Measurements from ENCODE around the gene PHYKPL. TPM values are rescaled to one million over a fixed set of nuclear protein-coding genes. Genes with fewer than 3 reads are reported as not detected.

Gene PHYKPL
- total and polyA plus RNA-seq, 11 donors, result 21.3 to 56.2 (median 38.6) TPM

DNA sequence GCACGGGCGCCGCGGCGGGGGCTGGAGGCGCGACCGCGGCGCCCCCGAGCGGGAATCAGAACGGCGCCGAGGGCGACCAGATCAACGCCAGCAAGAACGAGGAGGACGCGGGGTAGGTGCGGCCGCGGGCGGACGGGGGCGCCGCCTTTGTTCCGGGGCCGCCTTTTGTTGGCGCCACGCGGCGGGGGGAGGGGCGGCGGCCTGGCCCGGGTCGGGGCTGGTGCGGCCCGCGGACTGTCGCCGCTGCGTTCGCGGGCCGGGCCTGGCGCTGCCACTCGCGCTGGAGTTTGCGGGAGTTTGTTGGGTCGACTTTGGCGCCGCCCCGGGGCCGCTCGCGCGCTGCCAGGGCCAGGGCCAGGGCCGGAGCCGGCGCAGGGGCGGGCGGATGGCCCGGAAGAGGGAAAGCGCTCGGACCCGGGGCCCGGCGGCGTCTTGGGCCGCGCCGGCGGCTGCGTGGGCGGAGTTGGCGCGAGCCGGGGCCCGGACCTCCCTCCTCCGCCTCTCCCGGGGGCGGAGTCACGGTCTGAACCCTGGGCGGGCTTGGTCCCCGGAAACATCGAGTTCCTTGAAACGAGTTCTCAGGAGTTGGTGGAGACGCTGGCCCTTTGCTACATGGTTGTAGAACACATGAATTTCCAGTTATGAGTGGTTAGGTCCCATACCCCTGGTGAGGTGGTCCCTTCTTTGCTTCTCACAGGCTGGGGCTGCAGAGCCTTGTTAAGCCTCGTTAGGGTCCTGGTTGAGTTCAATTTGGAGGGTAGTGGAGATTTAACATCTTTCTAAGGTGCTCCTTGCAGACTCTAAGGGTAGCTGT lies 27.5 kb downstream of the PHYKPL start:
- peak overlapping the region; percentile 66 to 100 (median 92) for H3K4me3 ChIP-seq
- no peaks in the 10 kb centered on the region for H3K9me3 ChIP-seq
- peak overlapping the region; percentile 71 to 97 (median 94) for H3K27ac ChIP-seq
- DNase-seq, result peak; percentile 77 to 90 (median 86)
- 0 to 1% (median 1%) methylated on average over 23 to 90 of the region's 90 CpGs for WGBS, 4 donors
- intact Hi-C loops (cut with DNase I), result loop anchor here in 1 of 10 donors (2.0 kb wide), 1 partner anchor 24 kb away; no protein-coding TSS in a partner anchor
- no peak for TF ChIP-seq POLR2A (IDR thresholded peaks at IDR 0.05)
- TF ChIP-seq, protein P1, sequence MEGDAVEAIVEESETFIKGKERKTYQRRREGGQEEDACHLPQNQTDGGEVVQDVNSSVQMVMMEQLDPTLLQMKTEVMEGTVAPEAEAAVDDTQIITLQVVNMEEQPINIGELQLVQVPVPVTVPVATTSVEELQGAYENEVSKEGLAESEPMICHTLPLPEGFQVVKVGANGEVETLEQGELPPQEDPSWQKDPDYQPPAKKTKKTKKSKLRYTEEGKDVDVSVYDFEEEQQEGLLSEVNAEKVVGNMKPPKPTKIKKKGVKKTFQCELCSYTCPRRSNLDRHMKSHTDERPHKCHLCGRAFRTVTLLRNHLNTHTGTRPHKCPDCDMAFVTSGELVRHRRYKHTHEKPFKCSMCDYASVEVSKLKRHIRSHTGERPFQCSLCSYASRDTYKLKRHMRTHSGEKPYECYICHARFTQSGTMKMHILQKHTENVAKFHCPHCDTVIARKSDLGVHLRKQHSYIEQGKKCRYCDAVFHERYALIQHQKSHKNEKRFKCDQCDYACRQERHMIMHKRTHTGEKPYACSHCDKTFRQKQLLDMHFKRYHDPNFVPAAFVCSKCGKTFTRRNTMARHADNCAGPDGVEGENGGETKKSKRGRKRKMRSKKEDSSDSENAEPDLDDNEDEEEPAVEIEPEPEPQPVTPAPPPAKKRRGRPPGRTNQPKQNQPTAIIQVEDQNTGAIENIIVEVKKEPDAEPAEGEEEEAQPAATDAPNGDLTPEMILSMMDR (IDR thresholded peaks at IDR 0.05), result peak in 1 of 12 donors; percentile 14
- H3K36me3 ChIP-seq, result peaks cover 0 to 47% (median 40%) of the 10 kb centered on the region in 9 donors
- peak; percentile 27 to 67 (median 59) for ATAC-seq
- peaks cover 11 to 42% (median 24%) of the 10 kb centered on the region in 12 donors for H3K4me1 ChIP-seq
- H3K27me3 ChIP-seq, result no peaks in the 10 kb centered on the region

DNA sequence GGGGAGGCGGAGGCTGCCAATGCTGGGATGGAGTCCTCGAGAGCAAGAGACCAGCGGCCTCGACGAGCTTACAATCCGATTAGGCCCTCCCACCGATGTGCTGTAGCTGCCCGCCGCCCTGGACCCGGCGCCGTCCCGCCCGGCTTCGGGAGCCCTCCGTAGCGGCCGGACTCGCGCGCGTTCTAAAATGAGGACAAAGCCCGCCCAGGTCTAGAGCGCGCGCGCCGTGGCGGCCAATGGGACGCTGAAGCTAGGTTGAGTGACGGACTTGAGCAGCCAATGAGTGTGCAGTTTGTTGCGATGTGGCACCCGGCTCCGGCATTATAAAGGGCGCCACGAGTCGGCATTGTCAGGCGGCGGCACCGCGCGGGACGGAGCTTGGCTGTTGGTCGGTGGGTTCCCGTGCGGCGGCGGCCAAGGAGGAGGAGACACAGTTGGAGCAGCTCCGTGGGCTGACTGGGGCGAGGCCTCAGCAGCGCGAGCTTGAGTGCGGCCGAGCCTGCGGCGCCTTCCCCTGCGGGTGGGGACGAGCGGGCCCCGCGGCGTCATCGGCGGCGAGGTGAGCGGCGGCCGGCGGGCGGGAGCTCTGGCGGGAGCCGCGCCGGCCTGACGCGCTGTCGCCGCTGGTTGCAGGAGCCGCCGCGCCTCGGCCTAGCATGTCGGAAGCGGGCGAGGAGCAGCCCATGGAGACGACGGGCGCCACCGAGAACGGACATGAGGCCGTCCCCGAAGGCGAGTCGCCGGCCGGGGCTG lies 28.2 kb downstream of the PHYKPL start, which contains the start of gene HNRNPAB:
TSS of gene HNRNPAB (plus strand) at position 352 of the 753 bp plus-strand sequence. CDS start at position 657, 305 bp downstream.
- DNase-seq (peak; percentile 95 to 97 (median 96)), ATAC-seq (peak; percentile 91 to 97 (median 95))
- intact Hi-C loops (cut with DNase I), result loop anchor here in 1 of 10 donors (2.0 kb wide), 1 partner anchor 24 kb away; no protein-coding TSS in a partner anchor
- peaks cover 0 to 39% (median 33%) of the 10 kb centered on the region in 9 donors for H3K36me3 ChIP-seq
- peak within 1 kb of the TSS; percentile 71 to 97 (median 94) for H3K27ac ChIP-seq
- peak within 1 kb of the TSS; percentile 66 to 100 (median 92) for H3K4me3 ChIP-seq
- H3K9me3 ChIP-seq, result no peaks in the 10 kb centered on the region
- 0 to 1% (median 0%) methylated on average over 17 to 96 of the region's 96 CpGs for WGBS, 4 donors
- peaks cover 11 to 42% (median 24%) of the 10 kb centered on the region in 12 donors for H3K4me1 ChIP-seq
- TF ChIP-seq, protein P1 (IDR thresholded peaks at IDR 0.05), result no peak
- TF ChIP-seq POLR2A (IDR thresholded peaks at IDR 0.05), result peak; percentile 88 to 99
- H3K27me3 ChIP-seq, result no peaks in the 10 kb centered on the region

DNA sequence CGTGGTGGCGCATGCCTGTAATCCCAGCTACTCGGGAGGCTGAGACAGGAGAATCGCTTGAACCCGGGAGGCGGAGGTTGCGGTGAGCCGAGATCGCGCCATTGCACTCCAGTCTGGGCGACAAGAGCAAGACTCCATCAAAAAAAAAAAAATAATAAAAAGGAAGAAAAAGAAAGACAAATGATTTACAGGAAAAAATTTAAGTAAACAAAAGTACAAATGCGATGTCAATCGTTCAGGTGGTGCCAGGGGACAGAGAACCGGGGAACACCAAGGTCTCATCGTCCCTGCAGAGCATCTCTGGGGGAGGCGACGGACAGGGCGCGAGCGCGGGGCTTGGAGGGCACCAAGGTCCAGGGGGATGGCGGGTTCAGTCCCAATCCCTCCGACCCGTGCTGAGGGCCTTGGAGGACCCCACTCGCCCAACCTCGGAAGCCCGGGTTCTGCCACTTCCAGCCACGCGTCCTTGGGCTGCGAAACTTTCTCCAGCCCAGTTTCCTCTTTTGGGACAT lies 28.9 kb downstream of the PHYKPL start:
- peak overlapping the region in 11 of 12 donors; percentile 16 to 97 (median 94) for H3K27ac ChIP-seq
- no peaks in the 10 kb centered on the region for H3K9me3 ChIP-seq
- DNase-seq (no peak), ATAC-seq (peak in 1 of 4 donors; percentile 8)
- peaks cover 0 to 33% (median 26%) of the 10 kb centered on the region in 9 donors for H3K36me3 ChIP-seq
- no peaks in the 10 kb centered on the region for H3K27me3 ChIP-seq
- H3K4me3 ChIP-seq, result peak overlapping the region; percentile 66 to 100 (median 92)
- TF ChIP-seq POLR2A (IDR thresholded peaks at IDR 0.05), result no peak
- TF ChIP-seq, protein P1 (IDR thresholded peaks at IDR 0.05), result no peak
- 18 to 31% (median 24%) methylated on average over 30 of the region's 30 CpGs for whole genome bisulfite sequencing, 4 donors
- intact Hi-C loops (cut with DNase I), result loop anchor here in 1 of 10 donors (2.0 kb wide), 1 partner anchor 25 kb away; no protein-coding TSS in a partner anchor
- peaks cover 11 to 42% (median 24%) of the 10 kb centered on the region in 12 donors for H3K4me1 ChIP-seq
